ENCODE data around the gene AMIGO3. TPM values are rescaled to one million over a fixed set of nuclear protein-coding genes. Genes with fewer than 3 reads are reported as not detected.

Gene AMIGO3
- total and polyA plus RNA-seq, 2 experiments from 2014 or later = 0.18 TPM; not detected in 1

DNA sequence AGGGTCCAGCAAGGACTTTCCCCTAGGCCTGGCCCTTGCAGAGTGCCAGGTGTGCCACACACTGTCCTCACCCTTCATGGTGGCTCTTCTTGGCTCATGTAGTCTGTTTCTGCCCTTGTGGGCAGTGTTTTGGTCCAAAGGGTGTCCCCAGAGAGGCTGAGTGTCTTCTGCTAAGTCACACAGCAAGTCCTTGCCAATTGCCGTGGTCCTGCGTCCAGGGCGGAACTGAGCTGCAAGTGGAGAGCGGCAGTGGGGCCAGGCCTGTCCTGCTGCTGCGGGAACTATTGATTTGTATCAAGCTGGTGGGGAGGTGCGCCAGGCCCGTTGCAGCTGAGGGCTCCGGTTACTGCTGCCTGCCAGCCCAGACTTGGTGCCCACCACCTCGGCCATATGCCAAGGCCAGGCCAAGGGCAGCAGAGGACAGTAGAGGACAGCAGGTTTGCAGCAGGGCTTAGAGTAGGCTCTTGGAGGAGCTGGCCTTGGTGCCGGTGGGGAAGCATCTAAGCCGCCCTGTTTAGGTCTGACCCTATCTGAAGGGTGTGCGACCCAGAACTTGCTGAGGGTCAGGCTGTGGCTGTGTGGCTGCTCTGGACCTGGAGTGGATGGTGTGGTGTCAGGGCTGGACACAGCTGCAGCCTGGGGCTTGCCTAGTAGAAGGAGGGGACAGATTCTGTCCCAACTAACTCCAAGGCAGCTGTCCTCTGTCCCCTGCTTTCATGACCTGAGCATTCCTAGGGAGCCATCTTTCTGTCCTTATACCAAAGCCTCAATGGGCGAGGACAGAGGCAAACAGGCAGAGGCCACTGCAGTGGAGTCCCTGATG is 4.5 kb downstream of the AMIGO3 start:
- Histone ChIP-seq H3K9ac (no peak overlapping the region), H2AFZ (no peak overlapping the region), H3K9me2 (ENCODE audit: insufficient read depth) (no peaks in the 10 kb centered on the region), H3K4me1 (ENCODE audit: insufficient read depth) (no peaks in the 10 kb centered on the region), H3K27me3 (replicated peaks; ENCODE audit: insufficient read depth) (no peaks in the 10 kb centered on the region), H3F3A (ENCODE audit: insufficient read depth) (0 out of 2 replicates have a peak, but pooled peaks cover 2% of the 10 kb centered on the region), H3K4me3 (no peak overlapping the region), H3K4me2 (ENCODE audit: unreplicated experiment) (no peak overlapping the region), H4K20me1 (ENCODE audit: insufficient read depth) (no peaks in the 10 kb centered on the region), H3K27ac (no peak overlapping the region), H3K36me3 (ENCODE audit: low read depth) (no peaks in the 10 kb centered on the region), H3K79me2 (ENCODE audit: insufficient read depth) (no peaks in the 10 kb centered on the region), H3K9me3 (ENCODE audit: low read depth) (no peaks in the 10 kb centered on the region)
- no peak for DNase-seq
- in situ Hi-C loops (cut with MboI) = no loop called here
- no peak for TF ChIP-seq EZH2phosphoT487 (IDR thresholded peaks at IDR 0.05; ENCODE audit: insufficient read depth, low read depth)
- TF ChIP-seq EZH2 (IDR thresholded peaks at IDR 0.05; ENCODE audit: insufficient read depth, poor library complexity, severe bottlenecking) = no peak
- 89 to 92% methylated on average over 13 of the region's 13 CpGs for WGBS, 2 experiments (ENCODE audit: low coverage in 1 of 2, low lambda C conversion rate in 2 of 2, missing lambda C conversion rate in 2 of 2)

DNA sequence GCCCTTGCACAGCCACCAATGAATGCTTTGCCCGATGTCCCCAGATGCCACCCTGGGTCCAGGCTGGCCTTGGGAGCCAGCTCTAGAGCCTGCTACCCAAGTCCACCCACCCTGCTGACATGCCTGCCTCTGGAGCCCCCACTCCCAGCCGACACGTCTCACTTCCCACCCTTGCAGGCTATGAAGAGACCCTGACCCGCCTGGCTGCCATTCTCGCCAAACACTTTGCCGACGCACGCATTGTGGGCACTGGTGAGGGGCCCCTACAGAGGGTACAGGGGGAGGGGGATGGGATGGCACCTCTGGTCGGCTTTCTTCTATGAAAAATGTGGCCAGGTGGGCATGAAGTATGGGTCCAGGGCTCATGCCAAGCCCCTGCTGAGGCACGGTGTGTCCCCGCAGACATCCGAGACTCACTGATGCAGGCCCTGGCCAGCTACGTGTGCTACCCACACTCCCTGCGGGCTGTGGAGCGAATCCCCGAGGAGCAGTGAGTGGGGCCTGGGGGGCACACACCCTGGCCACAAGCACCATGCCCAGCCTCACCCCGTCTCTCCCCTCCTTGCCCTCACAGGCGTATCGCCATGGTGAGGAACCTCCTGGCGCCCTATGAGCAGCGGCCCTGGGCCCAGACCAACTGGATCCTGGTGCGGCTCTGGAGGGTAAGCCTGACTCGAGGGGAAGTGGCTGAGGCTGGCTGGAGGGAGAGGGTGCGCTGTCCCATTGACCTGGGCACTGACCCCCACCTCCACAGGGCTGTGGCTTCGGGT is 6.0 kb downstream of the AMIGO3 start:
- H3K27ac ChIP-seq = no peak overlapping the region
- no peak for DNase-seq
- H3K9me3 ChIP-seq (ENCODE audit: low read depth) = no peaks in the 10 kb centered on the region
- no peak overlapping the region for H3K4me3 ChIP-seq
- WGBS, 2 experiments (ENCODE audit: low coverage in 1 of 2, low lambda C conversion rate in 2 of 2, missing lambda C conversion rate in 2 of 2) = 89 to 91% methylated on average over 25 of the region's 25 CpGs
- H3K9ac ChIP-seq = no peak overlapping the region
- no peaks in the 10 kb centered on the region for H3K36me3 ChIP-seq (ENCODE audit: low read depth)
- in situ Hi-C loops (cut with MboI) = no loop called here
- H3K9me2 ChIP-seq (ENCODE audit: insufficient read depth) = no peaks in the 10 kb centered on the region
- TF ChIP-seq EZH2phosphoT487 (IDR thresholded peaks at IDR 0.05; ENCODE audit: insufficient read depth, low read depth) = no peak
- TF ChIP-seq EZH2 (IDR thresholded peaks at IDR 0.05; ENCODE audit: insufficient read depth, poor library complexity, severe bottlenecking) = no peak
- H3F3A ChIP-seq (ENCODE audit: insufficient read depth) = no peaks in the 10 kb centered on the region
- H3K27me3 ChIP-seq (replicated peaks; ENCODE audit: insufficient read depth) = no peaks in the 10 kb centered on the region
- no peaks in the 10 kb centered on the region for H4K20me1 ChIP-seq (ENCODE audit: insufficient read depth)
- no peak overlapping the region for H3K4me2 ChIP-seq (ENCODE audit: unreplicated experiment)
- no peaks in the 10 kb centered on the region for H3K79me2 ChIP-seq (ENCODE audit: insufficient read depth)
- no peak overlapping the region for H2AFZ ChIP-seq
- no peaks in the 10 kb centered on the region for H3K4me1 ChIP-seq (ENCODE audit: insufficient read depth)

DNA sequence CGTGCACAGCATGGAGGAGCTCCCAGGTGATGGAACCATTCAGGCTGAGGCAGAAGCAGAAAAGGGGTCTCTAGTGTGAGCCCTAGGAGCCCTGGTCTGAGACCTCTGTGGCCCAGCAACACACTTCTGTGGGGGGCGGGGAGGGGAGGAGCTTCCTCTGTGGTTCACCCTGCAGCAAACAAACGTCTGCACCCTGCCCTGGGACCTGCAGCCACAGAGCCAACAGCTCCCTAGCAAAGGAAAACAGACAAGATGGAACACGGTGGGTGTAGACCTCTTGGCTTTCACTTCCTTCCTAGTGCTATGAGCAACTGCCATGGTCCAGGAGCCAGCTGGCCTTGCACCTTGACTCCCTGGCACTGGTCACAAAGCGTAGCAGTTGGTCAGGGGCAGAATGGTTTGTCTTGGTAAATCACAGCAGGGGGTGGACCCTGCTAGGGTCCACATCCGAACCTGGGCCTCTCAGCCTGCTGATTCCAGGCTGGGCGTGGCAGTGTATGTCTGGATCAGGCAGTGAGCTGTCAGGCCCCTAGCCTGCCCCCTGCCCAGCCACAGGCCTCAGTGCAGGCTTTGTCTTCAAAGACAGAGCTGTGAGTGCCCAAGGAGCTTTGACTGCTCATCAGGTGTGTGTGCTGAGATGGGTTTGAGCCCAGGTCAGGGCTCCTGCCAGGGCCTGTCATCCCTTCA is 6.7 kb downstream of the AMIGO3 start:
- no peaks in the 10 kb centered on the region for H3K36me3 ChIP-seq (ENCODE audit: low read depth)
- in situ Hi-C loops (cut with MboI) = no loop called here
- no peaks in the 10 kb centered on the region for H3F3A ChIP-seq (ENCODE audit: insufficient read depth)
- no peak overlapping the region for H2AFZ ChIP-seq
- no peak overlapping the region for H3K27ac ChIP-seq
- WGBS, 2 experiments (ENCODE audit: low coverage in 1 of 2, low lambda C conversion rate in 2 of 2, missing lambda C conversion rate in 2 of 2) = 65 to 70% methylated on average over 6 to 7 of the region's 7 CpGs
- no peak for DNase-seq
- H3K9me3 ChIP-seq (ENCODE audit: low read depth) = no peaks in the 10 kb centered on the region
- H3K79me2 ChIP-seq (ENCODE audit: insufficient read depth) = no peaks in the 10 kb centered on the region
- no peaks in the 10 kb centered on the region for H3K27me3 ChIP-seq (replicated peaks; ENCODE audit: insufficient read depth)
- TF ChIP-seq EZH2phosphoT487 (IDR thresholded peaks at IDR 0.05; ENCODE audit: insufficient read depth, low read depth) (no peak), EZH2 (IDR thresholded peaks at IDR 0.05; ENCODE audit: insufficient read depth, poor library complexity, severe bottlenecking) (no peak)
- no peak overlapping the region for H3K4me3 ChIP-seq
- no peaks in the 10 kb centered on the region for H4K20me1 ChIP-seq (ENCODE audit: insufficient read depth)
- H3K9me2 ChIP-seq (ENCODE audit: insufficient read depth) = no peaks in the 10 kb centered on the region
- H3K9ac ChIP-seq = no peak overlapping the region
- no peak overlapping the region for H3K4me2 ChIP-seq (ENCODE audit: unreplicated experiment)
- no peaks in the 10 kb centered on the region for H3K4me1 ChIP-seq (ENCODE audit: insufficient read depth)

DNA sequence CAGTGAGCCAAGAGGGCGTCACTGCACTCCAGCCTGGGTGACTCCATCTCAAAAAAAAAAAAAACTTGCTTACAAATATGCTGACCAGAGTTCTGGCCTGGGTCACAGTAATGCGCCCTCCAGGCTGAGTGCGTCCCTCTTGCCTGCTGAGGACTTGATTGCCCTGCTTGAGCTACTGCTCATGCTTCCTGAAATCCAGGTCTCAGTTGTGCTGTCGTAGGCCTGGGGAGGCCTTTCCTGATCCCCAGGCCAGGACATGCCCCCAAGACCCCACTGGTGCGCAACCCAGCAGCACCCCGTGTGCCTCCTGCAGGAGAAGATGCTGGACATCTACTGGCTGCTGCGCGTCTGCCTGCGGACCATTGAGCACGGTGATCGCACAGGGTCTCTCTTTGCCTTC is 7.3 kb downstream of the AMIGO3 start:
- WGBS, 2 experiments (ENCODE audit: low coverage in 1 of 2, low lambda C conversion rate in 2 of 2, missing lambda C conversion rate in 2 of 2) = 94 to 95% methylated on average over 11 of the region's 11 CpGs
- H3K27me3 ChIP-seq (replicated peaks; ENCODE audit: insufficient read depth) = no peaks in the 10 kb centered on the region
- H3K27ac ChIP-seq = no peak overlapping the region
- DNase-seq = no peak
- no peaks in the 10 kb centered on the region for H3K4me1 ChIP-seq (ENCODE audit: insufficient read depth)
- H3K36me3 ChIP-seq (ENCODE audit: low read depth) = no peaks in the 10 kb centered on the region
- no peaks in the 10 kb centered on the region for H4K20me1 ChIP-seq (ENCODE audit: insufficient read depth)
- no peaks in the 10 kb centered on the region for H3K9me3 ChIP-seq (ENCODE audit: low read depth)
- H3F3A ChIP-seq (ENCODE audit: insufficient read depth) = no peaks in the 10 kb centered on the region
- no peak overlapping the region for H3K9ac ChIP-seq
- no peaks in the 10 kb centered on the region for H3K9me2 ChIP-seq (ENCODE audit: insufficient read depth)
- H3K79me2 ChIP-seq (ENCODE audit: insufficient read depth) = no peaks in the 10 kb centered on the region
- no peak overlapping the region for H3K4me2 ChIP-seq (ENCODE audit: unreplicated experiment)
- TF ChIP-seq EZH2 (IDR thresholded peaks at IDR 0.05; ENCODE audit: insufficient read depth, poor library complexity, severe bottlenecking) = no peak
- TF ChIP-seq EZH2phosphoT487 (IDR thresholded peaks at IDR 0.05; ENCODE audit: insufficient read depth, low read depth) = no peak
- in situ Hi-C loops (cut with MboI) = no loop called here
- H2AFZ ChIP-seq = no peak overlapping the region
- no peak overlapping the region for H3K4me3 ChIP-seq

Data from GM23248 (cell line).